Measurements from ENCODE around the gene GRIK4.

Gene GRIK4

GRCh38 chr11:120645639-120646038, 134.1 kb downstream of the GRIK4 start:
- DNase-seq = peak; percentile 82

- no peak for DNase-seq
These were observed 134.7 kb downstream of the GRIK4 start for GRCh38 chr11:120646206-120646605.

- DNase-seq = no peak
These were observed 136.1 kb downstream of the GRIK4 start for GRCh38 chr11:120647681-120648080.

GRCh38 chr11:120648771-120649170, 137.2 kb downstream of the GRIK4 start:
- no peak for DNase-seq

- no peak for DNase-seq
These were observed 137.8 kb downstream of the GRIK4 start for GRCh38 chr11:120649316-120649715.

- DNase-seq = no peak
These were observed 139.8 kb downstream of the GRIK4 start for GRCh38 chr11:120651396-120651795.

GRCh38 chr11:120651836-120652235, 140.3 kb downstream of the GRIK4 start:
- DNase-seq = no peak

GRCh38 chr11:120652705-120653335, 141.3 kb downstream of the GRIK4 start:
- DNase-seq = no peak

GRCh38 chr11:120655589-120655988, 144.0 kb downstream of the GRIK4 start:
- DNase-seq = no peak

- DNase-seq = no peak
These were observed 145.9 kb downstream of the GRIK4 start for GRCh38 chr11:120657306-120658070.

GRCh38 chr11:120658071-120658423, 146.5 kb downstream of the GRIK4 start:
- DNase-seq = no peak

- DNase-seq = no peak
These were observed 147.5 kb downstream of the GRIK4 start for GRCh38 chr11:120659076-120659475.

GRCh38 chr11:120660024-120660565, 148.5 kb downstream of the GRIK4 start:
- no peak for DNase-seq

GRCh38 chr11:120662071-120662676, 150.6 kb downstream of the GRIK4 start:
- DNase-seq = no peak

- no peak for DNase-seq
These were observed 151.6 kb downstream of the GRIK4 start for GRCh38 chr11:120663142-120663541.

GRCh38 chr11:120666121-120666639, 154.6 kb downstream of the GRIK4 start:
- DNase-seq = no peak

- DNase-seq = no peak
These were observed 155.7 kb downstream of the GRIK4 start for GRCh38 chr11:120667281-120667680.

GRCh38 chr11:120667934-120668333, 156.4 kb downstream of the GRIK4 start:
- no peak for DNase-seq

- DNase-seq = no peak
These were observed 157.0 kb downstream of the GRIK4 start for GRCh38 chr11:120668537-120668936.

GRCh38 chr11:120674542-120674941, 163.0 kb downstream of the GRIK4 start:
- DNase-seq = no peak

GRCh38 chr11:120675171-120675570, 163.6 kb downstream of the GRIK4 start:
- DNase-seq = no peak

- DNase-seq = no peak
These were observed 165.4 kb downstream of the GRIK4 start for GRCh38 chr11:120676991-120677390.

GRCh38 chr11:120680322-120680721, 168.8 kb downstream of the GRIK4 start:
- no peak for DNase-seq
